Endothelial cell (in vitro differentiated cells): ENCODE measurements around the gene TFRC. TPM values are rescaled to one million over a fixed set of nuclear protein-coding genes. Genes with fewer than 3 reads are reported as not detected.
"Not testable (repeated sequence)": the region's sequence is repeated elsewhere in the genome, so short reads cannot be mapped to it uniquely, and the experiment has no call there.

Experiments used
- DNase-seq: peaks from one replicate; pipeline ENCODE4 v3.0.0; 2021; ENCODE audit warnings: low spot score
- H3K27ac Mint-ChIP-seq: one replicate; pipeline ENCODE4 v1.8.0; 2021; ENCODE audit warnings: mixed read lengths, inconsistent platforms; ENCODE audit not compliant: unreplicated experiment
- H3K27me3 Mint-ChIP-seq: one replicate; pipeline ENCODE4 v1.8.0; 2021; ENCODE audit warnings: mild to moderate bottlenecking, moderate library complexity, mixed read lengths, inconsistent platforms; ENCODE audit not compliant: unreplicated experiment
- H3K36me3 Mint-ChIP-seq: one replicate; pipeline ENCODE4 v1.8.0; 2021; ENCODE audit warnings: mild to moderate bottlenecking, low read depth, mixed read lengths, inconsistent platforms; ENCODE audit not compliant: unreplicated experiment
- H3K4me1 Mint-ChIP-seq: one replicate; pipeline ENCODE4 v1.8.0; 2021; ENCODE audit warnings: mild to moderate bottlenecking, mixed read lengths, inconsistent platforms; ENCODE audit not compliant: unreplicated experiment
- H3K4me3 Mint-ChIP-seq: one replicate; pipeline ENCODE4 v1.8.0; 2021; ENCODE audit warnings: mild to moderate bottlenecking, mixed read lengths, inconsistent platforms; ENCODE audit not compliant: unreplicated experiment
- H3K9me3 Mint-ChIP-seq: one replicate; pipeline ENCODE4 v1.8.0; 2021; ENCODE audit warnings: mixed read lengths, inconsistent platforms; ENCODE audit not compliant: unreplicated experiment
- total RNA-seq: library from RNA; stranded (reverse); fragmentation: NEBNext Ultra II Directional; extraction: Animal tissue kit (Norgen Biotek cat#: 25700); gene quantifications from one replicate; pipeline ENCODE4 v1.2.1, GENCODE V29; 2021; ENCODE audit not compliant: unreplicated experiment
- TF ChIP-seq, protein P1 (sequence below): fragments of 200-600 bp; sonication (generic); IDR thresholded peaks from one replicate; pipeline ENCODE4 v1.5.0; 2021; ENCODE audit warnings: antibody characterized with exemption; ENCODE audit not compliant: unreplicated experiment

Gene TFRC
- total RNA-seq, 1 donor from 2014 or later, result 23.5 TPM

DNA sequence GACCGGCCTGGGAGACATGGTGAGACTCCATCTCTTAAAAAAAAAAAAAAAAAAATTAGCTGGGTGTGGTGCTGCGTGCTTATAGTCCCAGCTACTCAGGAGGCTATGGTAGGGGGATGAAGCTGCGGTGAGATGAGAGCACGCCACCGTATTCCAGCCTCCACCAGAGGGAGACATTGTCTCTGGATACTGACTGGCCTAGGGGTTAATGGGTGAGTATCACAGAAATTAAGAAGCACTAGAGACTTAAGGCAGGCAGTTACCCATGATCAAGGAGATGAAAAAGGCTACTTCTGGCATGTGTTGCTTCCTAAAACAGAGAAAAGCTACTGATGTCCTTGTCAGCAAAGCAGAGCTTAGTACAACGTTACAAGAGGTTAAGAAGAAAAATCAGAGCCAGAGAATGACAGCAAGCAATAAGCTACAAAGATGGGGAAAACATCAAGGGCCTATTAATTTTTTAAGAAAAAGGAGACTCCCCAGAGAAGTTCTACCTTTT lies 8.6 kb downstream of the TFRC start:
- no peaks in the 10 kb centered on the region for H3K27me3 Mint-ChIP-seq
- DNase-seq, result peak; percentile 67
- TF ChIP-seq, protein P1, sequence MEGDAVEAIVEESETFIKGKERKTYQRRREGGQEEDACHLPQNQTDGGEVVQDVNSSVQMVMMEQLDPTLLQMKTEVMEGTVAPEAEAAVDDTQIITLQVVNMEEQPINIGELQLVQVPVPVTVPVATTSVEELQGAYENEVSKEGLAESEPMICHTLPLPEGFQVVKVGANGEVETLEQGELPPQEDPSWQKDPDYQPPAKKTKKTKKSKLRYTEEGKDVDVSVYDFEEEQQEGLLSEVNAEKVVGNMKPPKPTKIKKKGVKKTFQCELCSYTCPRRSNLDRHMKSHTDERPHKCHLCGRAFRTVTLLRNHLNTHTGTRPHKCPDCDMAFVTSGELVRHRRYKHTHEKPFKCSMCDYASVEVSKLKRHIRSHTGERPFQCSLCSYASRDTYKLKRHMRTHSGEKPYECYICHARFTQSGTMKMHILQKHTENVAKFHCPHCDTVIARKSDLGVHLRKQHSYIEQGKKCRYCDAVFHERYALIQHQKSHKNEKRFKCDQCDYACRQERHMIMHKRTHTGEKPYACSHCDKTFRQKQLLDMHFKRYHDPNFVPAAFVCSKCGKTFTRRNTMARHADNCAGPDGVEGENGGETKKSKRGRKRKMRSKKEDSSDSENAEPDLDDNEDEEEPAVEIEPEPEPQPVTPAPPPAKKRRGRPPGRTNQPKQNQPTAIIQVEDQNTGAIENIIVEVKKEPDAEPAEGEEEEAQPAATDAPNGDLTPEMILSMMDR, result peak; percentile 65
- H3K36me3 Mint-ChIP-seq, result peaks cover 3% of the 10 kb centered on the region
- H3K4me1 Mint-ChIP-seq, result no peaks in the 10 kb centered on the region
- H3K27ac Mint-ChIP-seq, result no peak overlapping the region
- H3K4me3 Mint-ChIP-seq, result no peak overlapping the region
- no peaks in the 10 kb centered on the region for H3K9me3 Mint-ChIP-seq

DNA sequence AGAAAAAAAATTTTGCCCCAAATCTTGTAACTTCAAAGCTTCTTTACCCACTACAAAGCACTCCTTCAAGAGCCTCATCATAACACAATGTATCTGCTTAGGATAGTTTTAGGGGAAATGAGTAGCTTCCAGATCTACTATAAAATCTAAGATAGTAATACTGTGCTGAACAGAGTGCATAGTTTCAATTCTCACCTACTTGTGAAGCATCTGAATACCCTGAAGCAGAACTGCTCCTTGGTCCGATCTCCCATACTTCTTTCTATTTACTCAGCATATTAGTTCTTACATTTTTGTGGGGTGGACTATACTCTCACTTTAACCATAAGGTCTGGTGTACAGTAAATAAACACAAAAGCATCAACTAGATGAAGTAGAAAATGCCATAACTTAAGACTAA lies 9.6 kb downstream of the TFRC start:
- no peak for DNase-seq
- H3K36me3 Mint-ChIP-seq, result peaks cover 11% of the 10 kb centered on the region
- no peak overlapping the region for H3K27ac Mint-ChIP-seq
- no peaks in the 10 kb centered on the region for H3K4me1 Mint-ChIP-seq
- H3K4me3 Mint-ChIP-seq, result no peak overlapping the region
- TF ChIP-seq, protein P1, result no peak
- no peaks in the 10 kb centered on the region for H3K9me3 Mint-ChIP-seq
- no peaks in the 10 kb centered on the region for H3K27me3 Mint-ChIP-seq

DNA sequence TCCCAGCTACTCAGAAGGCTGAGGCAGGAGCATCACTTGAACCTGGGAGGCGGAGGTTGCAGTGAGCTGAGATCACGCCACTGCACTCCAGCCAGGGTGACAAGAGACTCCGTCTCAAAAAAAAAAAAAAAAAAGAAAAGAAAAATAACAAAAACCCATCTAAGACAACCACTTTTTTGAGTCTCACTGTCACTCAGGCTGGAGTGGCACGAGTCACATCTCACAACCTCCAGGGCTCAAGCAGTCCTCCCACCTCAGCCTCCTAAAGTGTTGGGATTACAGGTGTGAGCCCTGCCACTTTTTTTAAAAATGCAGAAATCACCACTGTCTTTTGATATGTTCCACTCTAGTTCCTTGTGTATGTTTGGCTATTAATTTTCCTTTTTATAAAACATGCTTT lies 13.1 kb downstream of the TFRC start:
- not testable (repeated sequence) for H3K4me3 Mint-ChIP-seq, H3K27me3 Mint-ChIP-seq, DNase-seq, H3K9me3 Mint-ChIP-seq, H3K4me1 Mint-ChIP-seq, H3K27ac Mint-ChIP-seq
- H3K36me3 Mint-ChIP-seq, result peaks cover 29% of the 10 kb centered on the region

DNA sequence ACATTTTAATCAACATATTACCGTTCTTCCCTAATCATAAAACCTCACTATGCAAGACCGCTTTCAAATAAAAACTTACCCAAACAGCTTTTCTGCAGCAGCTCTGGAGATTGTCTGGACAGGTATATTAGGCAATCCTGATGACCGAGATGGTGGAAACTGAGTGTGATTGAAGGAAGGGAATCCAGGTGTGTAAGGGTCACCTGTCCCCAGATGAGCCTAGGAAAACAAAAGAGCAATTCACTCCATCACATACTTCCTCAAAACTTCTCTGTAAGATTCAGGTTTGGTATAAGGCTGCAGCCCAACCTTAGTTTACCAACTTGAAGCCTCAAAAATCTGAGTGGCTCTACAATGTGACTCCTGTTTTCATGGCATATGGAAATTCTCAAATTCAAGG lies 14.5 kb downstream of the TFRC start:
- DNase-seq, result no peak
- Mint-ChIP-seq H3K36me3 (peaks cover 33% of the 10 kb centered on the region), H3K27me3 (no peaks in the 10 kb centered on the region)

DNA sequence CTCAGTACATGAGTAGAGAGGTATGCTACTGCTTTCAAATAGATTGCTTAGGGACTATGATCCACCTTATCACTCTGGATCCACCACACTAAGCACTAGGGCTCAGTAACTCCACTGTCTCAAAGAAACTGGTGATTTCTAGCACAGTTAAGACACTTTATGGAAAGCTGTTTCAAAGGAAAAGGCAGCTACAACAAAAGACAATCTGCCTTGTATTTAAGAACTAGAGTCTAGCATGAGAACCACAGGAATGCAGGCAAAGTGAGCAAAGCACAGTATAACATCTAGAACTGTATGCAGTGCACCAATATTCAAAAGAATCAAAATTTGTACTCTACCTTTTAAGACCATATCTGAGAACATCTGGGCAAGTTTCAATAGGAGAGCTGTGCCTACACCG lies 17.9 kb downstream of the TFRC start:
- Mint-ChIP-seq H3K27ac (no peak overlapping the region), H3K4me3 (no peak overlapping the region), H3K9me3 (no peaks in the 10 kb centered on the region), H3K36me3 (peaks cover 44% of the 10 kb centered on the region), H3K4me1 (no peaks in the 10 kb centered on the region), H3K27me3 (no peaks in the 10 kb centered on the region)
- no peak for DNase-seq
- TF ChIP-seq, protein P1, result no peak

More for the DNA sequence above, 14.5 kb downstream of the TFRC start:
- TF ChIP-seq, protein P1, result no peak
- Mint-ChIP-seq H3K27ac (no peak overlapping the region), H3K4me1 (no peaks in the 10 kb centered on the region), H3K4me3 (no peak overlapping the region), H3K9me3 (no peaks in the 10 kb centered on the region)
